HepG2 (cell line): ENCODE data around the gene GRK6. TPM values are rescaled to one million over a fixed set of nuclear protein-coding genes. Genes with fewer than 3 reads are reported as not detected.
A peak's percentile ranks its signal among the peaks of the same experiment; 100 is the strongest.

Experiments
- ASH2L ChIP-seq: fragments of 300-600, 200-600 bp; sonication (generic); IDR thresholded peaks from 2 replicates; pipeline ENCODE4 v1.7.0; 2017; ENCODE audit warnings: low read depth, mild to moderate bottlenecking, moderate library complexity, mixed read lengths, low read length; ENCODE audit not compliant: insufficient read length
- FOXA1 ChIP-seq, 2 experiments: fragments of 450-650 bp in 1 of 2; sonication (generic) in 1 of 2; formaldehyde crosslinking in 1 of 2; IDR thresholded peaks; 2 replicates each; pipeline versions ENCODE4 v1.4.0 to v1.6.1; 2016 to 2020; ENCODE audit warnings: missing genetic modification reagents in 1 of 2
- GATAD2A ChIP-seq: IDR thresholded peaks from 2 replicates; pipeline ENCODE4 v1.6.1; 2016
- HCFC1 ChIP-seq: fragments of 150-350 bp; IDR thresholded peaks from 2 replicates; pipeline ENCODE4 v1.6.1; 2014; ENCODE audit warnings: low read depth, low read length
- NONO ChIP-seq, 2 experiments: fragments of 450-650 bp in 1 of 2; sonication (generic) in 1 of 2; formaldehyde crosslinking in 1 of 2; IDR thresholded peaks in 1 of 2; conservative IDR thresholded peaks in 1 of 2; 2 replicates each; pipeline versions ENCODE4 v1.6.1 to v1.8.0; 2017 to 2022; ENCODE audit warnings: mild to moderate bottlenecking in 1 of 2, missing genetic modification reagents in 1 of 2, moderate library complexity in 1 of 2
- RBFOX2 ChIP-seq: fragments of 200-400 bp; formaldehyde crosslinking; IDR thresholded peaks from 2 replicates; pipeline ENCODE4 v1.6.1; 2017; ENCODE audit warnings: low read depth, mild to moderate bottlenecking, low read length
- SMC3 ChIP-seq: IDR thresholded peaks from 2 replicates; pipeline ENCODE4 v1.6.1; 2011; ENCODE audit warnings: low read length, improper control_type of control experiment
- ZNF652 ChIP-seq: IDR thresholded peaks from 2 replicates; pipeline ENCODE4 v1.6.1; 2016; ENCODE audit warnings: low read depth, borderline replicate concordance
- polyA plus RNA-seq, 8 experiments: library from polyadenylated mRNA; depleted of rRNA in 3 of 8; stranded (reverse) in 7 of 8; unstranded in 1 of 8; fragments of >200 nt; fragmentation: Illumina TruSeq in 4 of 8; extraction: Trizol in 4 of 8; gene quantifications; 2 replicates each; pipeline versions ENCODE4 v1.2.1 to v1.2.3, GENCODE V29; 2011 to 2016; ENCODE audit warnings: low read depth in 4 of 8, missing spikeins in 1 of 8, mixed read lengths in 1 of 8; ENCODE audit not compliant: insufficient read depth in 1 of 8
- total RNA-seq, 5 experiments: library from RNA; depleted of rRNA; stranded (reverse); fragments of >200 nt; fragmentation: Illumina TruSeq; extraction: Trizol; gene quantifications; 2 replicates each; pipeline ENCODE4 v1.2.3, GENCODE V29; 2016; ENCODE audit warnings: low read depth in 1 of 5
- TF ChIP-seq, protein P1 (sequence below): sonication (generic); formaldehyde crosslinking; IDR thresholded peaks from 2 replicates; pipeline ENCODE4 v1.5.0; 2020; ENCODE audit warnings: mild to moderate bottlenecking, missing genetic modification reagents, moderate library complexity
- TF ChIP-seq, protein P2 (sequence below): sonication (generic); formaldehyde crosslinking; IDR thresholded peaks from 2 replicates; pipeline ENCODE4 v1.5.0; 2020; ENCODE audit warnings: mild to moderate bottlenecking, missing genetic modification reagents
- TF ChIP-seq, protein P3 (sequence below): sonication (generic); formaldehyde crosslinking; IDR thresholded peaks from 2 replicates; pipeline ENCODE4 v1.4.0; 2020; ENCODE audit warnings: missing genetic modification reagents, borderline replicate concordance
- TF ChIP-seq, protein P4 (sequence below): sonication (generic); formaldehyde crosslinking; IDR thresholded peaks from 2 replicates; pipeline ENCODE4 v1.4.0; 2020; ENCODE audit warnings: missing genetic modification reagents
- TF ChIP-seq, protein P5 (sequence below): sonication (generic); formaldehyde crosslinking; IDR thresholded peaks from 2 replicates; pipeline ENCODE4 v1.4.0; 2020; ENCODE audit warnings: missing genetic modification reagents

The GRK6 gene
- total and polyA plus RNA-seq, 2 of the 13 experiments (the other 11 are each of a cell fraction or from before 2014, with no cell fraction given), result 13.2 to 19.9 TPM

DNA sequence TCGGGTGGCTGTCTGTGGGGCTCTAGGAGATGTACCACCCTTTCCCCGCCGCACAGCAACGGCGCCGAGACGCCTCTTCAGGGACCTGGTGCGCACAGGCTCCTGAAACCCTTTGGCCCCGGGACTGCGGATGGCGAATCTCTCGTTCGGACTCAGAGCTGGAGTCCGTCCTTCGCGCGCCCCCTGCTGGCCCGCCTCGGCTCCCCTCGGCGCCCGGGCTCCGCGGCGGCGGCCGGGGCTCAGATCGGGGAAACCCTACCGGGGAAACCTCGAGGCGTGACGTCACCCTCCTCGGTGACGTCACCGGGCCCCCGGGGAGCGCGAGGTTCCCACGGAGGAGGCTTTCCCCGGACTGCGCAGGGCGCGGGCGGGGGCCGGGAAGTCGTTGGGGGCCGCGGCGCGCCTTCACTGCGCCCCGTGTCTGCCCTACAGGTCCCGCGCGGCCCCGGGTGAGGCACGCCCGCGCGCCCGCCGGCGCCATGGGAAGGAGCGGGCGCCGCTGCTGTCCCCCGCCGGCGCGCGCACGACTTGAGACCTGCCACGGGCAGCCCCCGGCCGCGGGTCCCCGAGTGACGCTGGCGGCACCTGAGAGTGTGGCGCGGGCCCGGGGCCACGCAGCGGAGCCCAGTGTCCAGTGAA lies 28.0 kb downstream of the GRK6 start (continued):
- TF ChIP-seq, protein P1, sequence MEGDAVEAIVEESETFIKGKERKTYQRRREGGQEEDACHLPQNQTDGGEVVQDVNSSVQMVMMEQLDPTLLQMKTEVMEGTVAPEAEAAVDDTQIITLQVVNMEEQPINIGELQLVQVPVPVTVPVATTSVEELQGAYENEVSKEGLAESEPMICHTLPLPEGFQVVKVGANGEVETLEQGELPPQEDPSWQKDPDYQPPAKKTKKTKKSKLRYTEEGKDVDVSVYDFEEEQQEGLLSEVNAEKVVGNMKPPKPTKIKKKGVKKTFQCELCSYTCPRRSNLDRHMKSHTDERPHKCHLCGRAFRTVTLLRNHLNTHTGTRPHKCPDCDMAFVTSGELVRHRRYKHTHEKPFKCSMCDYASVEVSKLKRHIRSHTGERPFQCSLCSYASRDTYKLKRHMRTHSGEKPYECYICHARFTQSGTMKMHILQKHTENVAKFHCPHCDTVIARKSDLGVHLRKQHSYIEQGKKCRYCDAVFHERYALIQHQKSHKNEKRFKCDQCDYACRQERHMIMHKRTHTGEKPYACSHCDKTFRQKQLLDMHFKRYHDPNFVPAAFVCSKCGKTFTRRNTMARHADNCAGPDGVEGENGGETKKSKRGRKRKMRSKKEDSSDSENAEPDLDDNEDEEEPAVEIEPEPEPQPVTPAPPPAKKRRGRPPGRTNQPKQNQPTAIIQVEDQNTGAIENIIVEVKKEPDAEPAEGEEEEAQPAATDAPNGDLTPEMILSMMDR (CRISPR knock-in tag), result peak; percentile 85
- TF ChIP-seq, protein P2, sequence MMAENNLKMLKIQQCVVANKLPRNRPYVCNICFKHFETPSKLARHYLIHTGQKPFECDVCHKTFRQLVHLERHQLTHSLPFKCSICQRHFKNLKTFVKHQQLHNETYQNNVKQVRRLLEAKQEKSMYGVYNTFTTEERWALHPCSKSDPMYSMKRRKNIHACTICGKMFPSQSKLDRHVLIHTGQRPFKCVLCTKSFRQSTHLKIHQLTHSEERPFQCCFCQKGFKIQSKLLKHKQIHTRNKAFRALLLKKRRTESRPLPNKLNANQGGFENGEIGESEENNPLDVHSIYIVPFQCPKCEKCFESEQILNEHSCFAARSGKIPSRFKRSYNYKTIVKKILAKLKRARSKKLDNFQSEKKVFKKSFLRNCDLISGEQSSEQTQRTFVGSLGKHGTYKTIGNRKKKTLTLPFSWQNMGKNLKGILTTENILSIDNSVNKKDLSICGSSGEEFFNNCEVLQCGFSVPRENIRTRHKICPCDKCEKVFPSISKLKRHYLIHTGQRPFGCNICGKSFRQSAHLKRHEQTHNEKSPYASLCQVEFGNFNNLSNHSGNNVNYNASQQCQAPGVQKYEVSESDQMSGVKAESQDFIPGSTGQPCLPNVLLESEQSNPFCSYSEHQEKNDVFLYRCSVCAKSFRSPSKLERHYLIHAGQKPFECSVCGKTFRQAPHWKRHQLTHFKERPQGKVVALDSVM (CRISPR knock-in tag), result no peak
- TF ChIP-seq ZNF652 (CRISPR knock-in tag) (0 out of 2 replicates have a peak, but pooled peaks have one; percentile 20), ASH2L (peak; percentile 11), NONO (IDR thresholded peaks at IDR 0.05) (no peak), NONO (CRISPR knock-in tag; conservative IDR thresholded peaks at IDR 0.05) (0 out of 2 replicates have a peak, but pooled peaks have one; percentile 50), HCFC1 (peak; percentile 16; the same call in 1 of the 2 replicates), GATAD2A (CRISPR knock-in tag) (no peak), SMC3 (peak; percentile 50; the same call in 1 of the 2 replicates), FOXA1 (IDR thresholded peaks at IDR 0.05) (no peak), FOXA1 (CRISPR knock-in tag; IDR thresholded peaks at IDR 0.05) (0 out of 2 replicates have a peak, but pooled peaks have one; percentile 4), RBFOX2 (peak; percentile 47)
- TF ChIP-seq, protein P3, sequence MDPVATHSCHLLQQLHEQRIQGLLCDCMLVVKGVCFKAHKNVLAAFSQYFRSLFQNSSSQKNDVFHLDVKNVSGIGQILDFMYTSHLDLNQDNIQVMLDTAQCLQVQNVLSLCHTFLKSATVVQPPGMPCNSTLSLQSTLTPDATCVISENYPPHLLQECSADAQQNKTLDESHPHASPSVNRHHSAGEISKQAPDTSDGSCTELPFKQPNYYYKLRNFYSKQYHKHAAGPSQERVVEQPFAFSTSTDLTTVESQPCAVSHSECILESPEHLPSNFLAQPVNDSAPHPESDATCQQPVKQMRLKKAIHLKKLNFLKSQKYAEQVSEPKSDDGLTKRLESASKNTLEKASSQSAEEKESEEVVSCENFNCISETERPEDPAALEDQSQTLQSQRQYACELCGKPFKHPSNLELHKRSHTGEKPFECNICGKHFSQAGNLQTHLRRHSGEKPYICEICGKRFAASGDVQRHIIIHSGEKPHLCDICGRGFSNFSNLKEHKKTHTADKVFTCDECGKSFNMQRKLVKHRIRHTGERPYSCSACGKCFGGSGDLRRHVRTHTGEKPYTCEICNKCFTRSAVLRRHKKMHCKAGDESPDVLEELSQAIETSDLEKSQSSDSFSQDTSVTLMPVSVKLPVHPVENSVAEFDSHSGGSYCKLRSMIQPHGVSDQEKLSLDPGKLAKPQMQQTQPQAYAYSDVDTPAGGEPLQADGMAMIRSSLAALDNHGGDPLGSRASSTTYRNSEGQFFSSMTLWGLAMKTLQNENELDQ, result no peak
- TF ChIP-seq, protein P4, sequence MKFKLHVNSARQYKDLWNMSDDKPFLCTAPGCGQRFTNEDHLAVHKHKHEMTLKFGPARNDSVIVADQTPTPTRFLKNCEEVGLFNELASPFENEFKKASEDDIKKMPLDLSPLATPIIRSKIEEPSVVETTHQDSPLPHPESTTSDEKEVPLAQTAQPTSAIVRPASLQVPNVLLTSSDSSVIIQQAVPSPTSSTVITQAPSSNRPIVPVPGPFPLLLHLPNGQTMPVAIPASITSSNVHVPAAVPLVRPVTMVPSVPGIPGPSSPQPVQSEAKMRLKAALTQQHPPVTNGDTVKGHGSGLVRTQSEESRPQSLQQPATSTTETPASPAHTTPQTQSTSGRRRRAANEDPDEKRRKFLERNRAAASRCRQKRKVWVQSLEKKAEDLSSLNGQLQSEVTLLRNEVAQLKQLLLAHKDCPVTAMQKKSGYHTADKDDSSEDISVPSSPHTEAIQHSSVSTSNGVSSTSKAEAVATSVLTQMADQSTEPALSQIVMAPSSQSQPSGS (CRISPR knock-in tag), result peak; percentile 96
- TF ChIP-seq, protein P5, sequence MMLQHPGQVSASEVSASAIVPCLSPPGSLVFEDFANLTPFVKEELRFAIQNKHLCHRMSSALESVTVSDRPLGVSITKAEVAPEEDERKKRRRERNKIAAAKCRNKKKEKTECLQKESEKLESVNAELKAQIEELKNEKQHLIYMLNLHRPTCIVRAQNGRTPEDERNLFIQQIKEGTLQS (CRISPR knock-in tag), result peak; percentile 91
